Measurements from ENCODE around the gene CDO1. TPM values are rescaled to one million over a fixed set of nuclear protein-coding genes. Genes with fewer than 3 reads are reported as not detected.
"Not testable (repeated sequence)": the region's sequence is repeated elsewhere in the genome, so short reads cannot be mapped to it uniquely, and the experiment has no call there.

Gene CDO1
- total RNA-seq, 4 donors from 2014 or later: 9.7 to 29.9 (median 13.3) TPM

DNA sequence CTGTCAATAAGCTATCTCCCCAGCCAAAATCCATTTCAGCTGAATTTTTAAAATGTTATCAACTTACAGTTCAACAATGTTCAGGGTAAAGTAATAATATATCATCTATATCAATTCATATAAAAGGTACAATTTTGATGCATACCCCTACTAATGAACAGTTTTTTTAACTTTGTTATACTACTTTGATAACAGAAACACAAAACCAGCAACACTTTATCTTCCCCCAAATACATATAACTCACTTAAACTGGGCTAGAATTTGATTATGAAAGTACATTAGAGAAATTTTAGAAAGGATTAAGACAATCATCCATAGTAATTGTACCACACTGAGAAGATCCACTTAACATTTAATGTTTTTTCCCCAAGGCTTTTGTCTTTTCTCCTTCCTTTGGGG, 5.1 kb downstream of the CDO1 start:
- Histone ChIP-seq H3K27ac (no peak overlapping the region), H3K4me3 (no peak overlapping the region), H3K36me3 (no peaks in the 10 kb centered on the region), H3K4me1 (peaks cover 0 to 14% (median 10%) of the 10 kb centered on the region in 3 donors), H3K9me3 (no peaks in the 10 kb centered on the region), H3K27me3 (peaks cover 33% of the 10 kb centered on the region)
- ATAC-seq: no peak
- no peak for TF ChIP-seq EP300 (IDR thresholded peaks at IDR 0.05)
- no peak for TF ChIP-seq POLR2AphosphoS5 (IDR thresholded peaks at IDR 0.05)
- TF ChIP-seq, protein P1, sequence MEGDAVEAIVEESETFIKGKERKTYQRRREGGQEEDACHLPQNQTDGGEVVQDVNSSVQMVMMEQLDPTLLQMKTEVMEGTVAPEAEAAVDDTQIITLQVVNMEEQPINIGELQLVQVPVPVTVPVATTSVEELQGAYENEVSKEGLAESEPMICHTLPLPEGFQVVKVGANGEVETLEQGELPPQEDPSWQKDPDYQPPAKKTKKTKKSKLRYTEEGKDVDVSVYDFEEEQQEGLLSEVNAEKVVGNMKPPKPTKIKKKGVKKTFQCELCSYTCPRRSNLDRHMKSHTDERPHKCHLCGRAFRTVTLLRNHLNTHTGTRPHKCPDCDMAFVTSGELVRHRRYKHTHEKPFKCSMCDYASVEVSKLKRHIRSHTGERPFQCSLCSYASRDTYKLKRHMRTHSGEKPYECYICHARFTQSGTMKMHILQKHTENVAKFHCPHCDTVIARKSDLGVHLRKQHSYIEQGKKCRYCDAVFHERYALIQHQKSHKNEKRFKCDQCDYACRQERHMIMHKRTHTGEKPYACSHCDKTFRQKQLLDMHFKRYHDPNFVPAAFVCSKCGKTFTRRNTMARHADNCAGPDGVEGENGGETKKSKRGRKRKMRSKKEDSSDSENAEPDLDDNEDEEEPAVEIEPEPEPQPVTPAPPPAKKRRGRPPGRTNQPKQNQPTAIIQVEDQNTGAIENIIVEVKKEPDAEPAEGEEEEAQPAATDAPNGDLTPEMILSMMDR (IDR thresholded peaks at IDR 0.05): no peak
- no peak for TF ChIP-seq POLR2A (IDR thresholded peaks at IDR 0.05)

DNA sequence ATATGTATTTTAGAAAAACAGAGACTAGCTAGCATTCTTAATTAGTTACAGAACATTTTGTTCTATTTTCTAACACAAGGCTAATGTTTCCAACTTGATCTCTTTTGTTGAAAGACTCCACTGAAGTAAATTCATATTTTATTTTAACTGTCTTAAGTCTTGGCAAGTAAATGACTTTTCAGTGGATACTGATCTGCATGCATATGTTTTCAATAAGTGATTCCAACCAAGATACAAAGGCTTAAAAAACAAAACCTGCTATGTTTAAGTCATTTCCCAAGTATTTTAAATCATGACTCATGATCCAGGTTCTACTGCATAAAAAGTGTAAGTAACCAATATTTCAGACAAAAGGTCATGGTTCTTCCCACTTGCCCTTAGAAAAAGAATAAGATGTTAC, 5.7 kb downstream of the CDO1 start:
- H3K9me3 ChIP-seq: no peaks in the 10 kb centered on the region
- no peak for ATAC-seq
- peaks cover 26% of the 10 kb centered on the region for H3K27me3 ChIP-seq
- no peak overlapping the region for H3K4me3 ChIP-seq
- no peak overlapping the region for H3K27ac ChIP-seq
- peaks cover 0 to 8% (median 5%) of the 10 kb centered on the region in 3 donors for H3K4me1 ChIP-seq
- TF ChIP-seq EP300 (IDR thresholded peaks at IDR 0.05): no peak
- no peaks in the 10 kb centered on the region for H3K36me3 ChIP-seq

DNA sequence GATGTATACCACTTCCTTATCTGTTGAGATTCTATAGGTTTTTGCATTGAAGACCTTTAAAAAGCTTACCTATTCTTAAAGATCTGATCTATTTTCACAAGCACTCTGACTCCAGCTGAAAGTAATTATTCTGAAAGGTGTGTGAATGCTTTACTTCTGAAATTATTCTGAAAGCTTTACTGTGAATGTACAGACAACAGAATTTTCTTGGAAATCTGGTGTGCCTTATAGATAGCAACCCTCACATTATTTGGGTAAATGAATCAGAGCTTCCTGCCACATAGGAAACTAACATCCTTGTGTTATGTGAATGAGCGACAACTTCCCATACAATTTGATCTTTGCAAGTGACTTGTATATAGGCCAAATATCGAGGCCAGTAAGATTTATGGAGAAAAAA, 6.5 kb downstream of the CDO1 start:
- no peak overlapping the region for H3K4me3 ChIP-seq
- TF ChIP-seq EP300 (IDR thresholded peaks at IDR 0.05): no peak
- no peak for TF ChIP-seq POLR2AphosphoS5 (IDR thresholded peaks at IDR 0.05)
- TF ChIP-seq POLR2A (IDR thresholded peaks at IDR 0.05): no peak
- TF ChIP-seq, protein P1 (IDR thresholded peaks at IDR 0.05): no peak
- no peak for ATAC-seq
- H3K4me1 ChIP-seq: no peaks in the 10 kb centered on the region
- 73 to 79% methylated on average over 2 of the region's 2 CpGs for WGBS, 2 donors (ENCODE audit: low coverage in 1 of 2)
- peaks cover 18% of the 10 kb centered on the region for H3K27me3 ChIP-seq
- no peak overlapping the region for H3K27ac ChIP-seq
- H3K36me3 ChIP-seq: no peaks in the 10 kb centered on the region
- H3K9me3 ChIP-seq: no peaks in the 10 kb centered on the region

DNA sequence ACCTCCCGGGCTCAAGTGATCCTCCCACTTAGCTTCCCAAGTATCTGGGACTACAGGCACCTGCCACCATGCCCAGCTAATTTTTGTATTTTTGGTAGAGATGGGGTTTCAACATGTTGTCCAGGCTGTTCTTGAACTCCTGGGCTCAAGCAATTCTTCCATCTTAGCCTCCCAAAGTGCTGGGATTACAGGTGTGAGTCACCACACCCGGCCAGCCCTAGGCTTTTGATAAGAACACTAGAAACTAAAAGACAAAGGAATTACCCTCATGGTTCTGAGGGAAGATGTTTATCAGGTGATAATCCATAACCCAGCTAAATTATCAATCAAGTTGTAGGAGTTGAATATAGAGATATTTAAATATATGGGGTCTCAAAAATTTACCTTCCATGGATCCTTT, 8.4 kb downstream of the CDO1 start:
- not testable (repeated sequence) for H3K36me3 ChIP-seq, H3K9me3 ChIP-seq, H3K4me1 ChIP-seq, H3K27ac ChIP-seq, ATAC-seq, H3K4me3 ChIP-seq, H3K27me3 ChIP-seq
- WGBS, 2 donors (ENCODE audit: low coverage in 1 of 2): 100% methylated on average over 1 to 2 of the region's 2 CpGs

DNA sequence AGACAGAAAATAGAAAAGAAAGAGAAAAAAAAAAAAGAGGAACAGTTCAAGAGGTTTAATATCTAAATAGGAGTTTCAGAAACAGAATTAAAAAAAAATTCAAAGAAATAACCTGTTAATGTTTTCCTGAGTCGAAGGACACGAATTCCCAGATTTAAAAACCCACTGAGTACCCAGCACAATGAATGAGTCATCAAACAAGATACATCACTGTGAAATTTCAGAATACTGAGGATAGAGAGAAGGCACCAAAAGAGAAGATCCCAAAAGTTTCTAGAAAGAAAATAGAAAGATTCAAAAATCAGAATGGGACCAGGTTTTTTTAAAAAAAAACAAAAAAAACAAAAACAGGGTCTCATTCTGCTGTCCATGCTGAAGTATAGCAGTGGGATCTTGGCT, 8.8 kb downstream of the CDO1 start:
- Histone ChIP-seq H3K4me3 (no peak overlapping the region), H3K9me3 (no peaks in the 10 kb centered on the region), H3K36me3 (no peaks in the 10 kb centered on the region), H3K27me3 (peaks cover 4% of the 10 kb centered on the region), H3K4me1 (no peaks in the 10 kb centered on the region), H3K27ac (no peak overlapping the region)
- no peak for TF ChIP-seq POLR2AphosphoS5 (IDR thresholded peaks at IDR 0.05)
- TF ChIP-seq EP300 (IDR thresholded peaks at IDR 0.05): no peak
- no peak for TF ChIP-seq POLR2A (IDR thresholded peaks at IDR 0.05)
- TF ChIP-seq, protein P1 (IDR thresholded peaks at IDR 0.05): no peak
- WGBS, 2 donors (ENCODE audit: low coverage in 1 of 2): 83 to 85% methylated on average over 2 of the region's 2 CpGs
- ATAC-seq: no peak

DNA sequence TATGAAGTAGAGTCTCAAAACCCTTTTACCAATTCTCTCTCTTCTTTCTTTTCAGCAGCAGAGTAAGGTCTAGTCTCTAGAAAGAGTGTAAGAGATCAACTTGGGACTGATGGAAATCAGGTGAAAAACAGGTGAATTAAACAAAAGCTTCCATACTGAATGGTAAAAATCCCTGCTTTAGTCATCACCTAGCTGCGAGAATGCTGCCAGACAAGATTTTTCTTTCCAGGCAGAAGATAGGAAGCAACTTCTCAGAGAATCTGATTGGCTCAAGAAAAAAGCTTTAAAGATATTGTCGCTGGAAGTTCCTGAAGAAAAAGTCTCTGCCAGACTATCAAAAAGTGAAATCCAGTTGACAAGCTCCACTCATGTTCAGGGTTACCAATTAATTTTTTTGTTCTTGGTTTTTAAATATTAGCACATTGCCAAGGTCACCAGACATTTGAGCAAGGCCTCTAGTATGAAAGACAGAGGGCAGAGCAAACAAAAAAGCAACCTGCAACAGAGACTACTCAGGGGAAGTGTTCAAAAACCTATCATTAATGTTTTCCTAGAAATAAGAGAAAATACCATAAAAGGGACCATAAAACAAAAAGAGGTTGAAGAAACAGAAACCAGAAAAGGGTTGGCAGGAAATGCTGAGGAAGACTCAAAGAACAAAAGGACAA, 9.3 kb downstream of the CDO1 start:
- Histone ChIP-seq H3K4me3 (no peak overlapping the region), H3K27ac (no peak overlapping the region), H3K36me3 (no peaks in the 10 kb centered on the region), H3K27me3 (no peaks in the 10 kb centered on the region), H3K4me1 (no peaks in the 10 kb centered on the region), H3K9me3 (no peaks in the 10 kb centered on the region)
- ATAC-seq: no peak
- TF ChIP-seq EP300 (IDR thresholded peaks at IDR 0.05) (no peak), POLR2A (IDR thresholded peaks at IDR 0.05) (no peak), POLR2AphosphoS5 (IDR thresholded peaks at IDR 0.05) (no peak)
- TF ChIP-seq, protein P1 (IDR thresholded peaks at IDR 0.05): no peak
- WGBS, 2 donors (ENCODE audit: low coverage in 1 of 2): 71 to 85% methylated on average over 2 of the region's 2 CpGs
